Stomach smooth muscle (tissue), 2 donors: Measurements from ENCODE around the gene IGSF22.
"Not testable (repeated sequence)": the region's sequence is repeated elsewhere in the genome, so short reads cannot be mapped to it uniquely, and the experiment has no call there.

Experiments used
- H3K27ac ChIP-seq: one replicate; pipeline ENCODE4 v1.7.0; 2013; ENCODE audit warnings: mild to moderate bottlenecking, low read length, inconsistent platforms
- H3K27me3 ChIP-seq, 2 donors: one replicate each; pipeline ENCODE4 v1.7.0; 2013; ENCODE audit warnings: low read length in 2 of 2; ENCODE audit not compliant: insufficient read depth in 2 of 2, control insufficient read depth in 1 of 2
- H3K36me3 ChIP-seq, 2 donors: one replicate each; pipeline ENCODE4 v1.7.0; 2013; ENCODE audit warnings: low read length in 2 of 2; ENCODE audit not compliant: control insufficient read depth in 2 of 2, insufficient read depth in 2 of 2
- H3K4me1 ChIP-seq: one replicate; pipeline ENCODE4 v1.7.0; 2013; ENCODE audit warnings: low read length; ENCODE audit not compliant: control insufficient read depth, insufficient read depth
- H3K4me3 ChIP-seq, 2 donors: one replicate each; pipeline ENCODE4 v1.7.0; 2013; ENCODE audit warnings: low read length in 2 of 2
- H3K9ac ChIP-seq, 2 donors: one replicate each; pipeline ENCODE4 v1.7.0; 2013; ENCODE audit warnings: low read length in 2 of 2, mild to moderate bottlenecking in 1 of 2
- H3K9me3 ChIP-seq, 2 donors: one replicate each; pipeline ENCODE4 v1.7.0; 2013; ENCODE audit warnings: low read length in 2 of 2; ENCODE audit not compliant: control insufficient read depth in 2 of 2
- donor health status: healthy.
- donor health status: Pancreatic carcinoma.

The IGSF22 gene

DNA sequence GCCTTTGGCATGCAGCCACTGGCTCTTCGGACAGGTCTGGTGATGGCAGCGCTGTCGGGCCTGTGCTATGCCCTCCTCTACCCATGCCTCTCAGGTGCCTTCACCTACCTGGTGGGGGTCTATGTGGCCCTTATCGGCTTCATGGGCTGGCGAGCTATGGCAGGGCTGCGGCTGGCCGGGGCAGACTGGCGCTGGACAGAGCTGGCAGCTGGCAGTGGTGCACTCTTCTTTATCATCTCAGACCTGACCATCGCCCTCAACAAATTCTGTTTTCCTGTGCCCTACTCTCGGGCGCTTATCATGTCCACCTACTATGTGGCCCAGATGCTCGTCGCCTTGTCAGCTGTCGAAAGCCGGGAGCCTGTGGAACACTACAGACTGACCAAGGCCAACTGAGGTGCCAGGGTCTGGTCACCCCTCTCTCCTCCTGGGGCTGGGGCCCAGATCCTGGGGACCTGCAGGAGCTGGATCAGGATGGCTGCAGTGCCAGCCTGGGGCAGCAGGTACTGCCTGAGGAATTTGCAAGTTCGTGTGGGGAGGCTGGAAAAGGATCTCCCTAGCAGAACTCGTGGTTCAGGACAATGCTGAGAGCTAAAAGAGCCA lies 24.3 kb downstream of the IGSF22 start:
- H3K27me3 ChIP-seq, result no peaks in the 10 kb centered on the region
- H3K9me3 ChIP-seq, result no peaks in the 10 kb centered on the region
- H3K9ac ChIP-seq, result no peak overlapping the region
- H3K36me3 ChIP-seq, result peaks cover 7 to 8% of the 10 kb centered on the region in 2 donors
- H3K27ac ChIP-seq, result no peak overlapping the region
- H3K4me1 ChIP-seq, result peaks cover 27% of the 10 kb centered on the region
- no peak overlapping the region for H3K4me3 ChIP-seq

- H3K9ac ChIP-seq, result no peak overlapping the region
- peaks cover 20% of the 10 kb centered on the region for H3K4me1 ChIP-seq
- no peaks in the 10 kb centered on the region for H3K9me3 ChIP-seq
- H3K4me3 ChIP-seq, result no peak overlapping the region
- no peak overlapping the region for H3K27ac ChIP-seq
- H3K27me3 ChIP-seq, result no peaks in the 10 kb centered on the region
- peaks cover 7 to 8% of the 10 kb centered on the region in 2 donors for H3K36me3 ChIP-seq
These were observed 25.1 kb downstream of the IGSF22 start for GRCh38 chr11:18700872-18701271.

DNA sequence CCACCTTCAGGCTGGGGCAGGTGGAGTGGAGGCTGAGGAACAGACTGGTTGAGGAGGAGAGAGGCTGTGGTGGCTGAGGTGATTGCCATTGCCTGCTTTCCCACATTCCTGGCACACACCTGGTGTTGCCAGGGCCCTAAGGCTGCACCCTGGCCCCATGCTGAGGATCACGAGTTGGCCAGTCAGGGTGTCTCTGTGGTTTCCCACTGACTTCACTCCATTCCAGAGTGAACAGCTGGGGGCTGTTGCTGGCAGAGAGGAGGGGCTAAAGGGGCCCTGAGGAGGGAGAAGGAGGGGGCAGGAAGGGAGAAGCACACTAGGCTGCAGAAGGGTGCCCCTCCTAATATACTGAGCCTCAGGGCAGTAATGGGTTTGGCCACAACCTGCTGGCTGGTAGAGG lies 25.6 kb downstream of the IGSF22 start:
- Histone ChIP-seq H3K36me3 (peaks cover 7 to 8% of the 10 kb centered on the region in 2 donors), H3K27me3 (no peaks in the 10 kb centered on the region), H3K27ac (no peak overlapping the region), H3K9me3 (no peaks in the 10 kb centered on the region), H3K4me1 (peaks cover 15% of the 10 kb centered on the region), H3K4me3 (peak overlapping the region in 1 of 2 donors; percentile 22), H3K9ac (no peak overlapping the region)

DNA sequence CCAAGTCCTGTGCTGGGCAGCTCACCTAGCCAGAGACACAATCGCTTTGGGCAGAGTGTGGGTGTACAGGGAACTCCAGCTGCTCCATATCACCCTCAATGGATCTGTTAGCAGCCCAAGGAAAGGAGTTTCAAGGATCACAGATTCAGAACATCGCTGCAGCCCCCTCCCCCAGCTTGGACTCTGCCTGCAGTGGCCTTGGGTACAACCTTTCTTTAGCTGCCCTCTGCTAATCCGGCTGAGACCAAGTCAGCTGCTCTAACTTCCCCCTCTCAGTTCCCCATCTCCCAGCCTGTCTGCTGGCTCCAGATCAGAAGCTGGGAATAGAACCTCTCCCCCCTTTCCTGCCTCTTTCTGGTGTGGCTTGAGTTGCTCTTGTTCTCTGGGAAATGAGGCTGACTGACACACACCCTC lies 26.1 kb downstream of the IGSF22 start:
- H3K9me3 ChIP-seq, result no peaks in the 10 kb centered on the region
- H3K9ac ChIP-seq, result peak overlapping the region in 1 of 2 donors; percentile 47
- no peak overlapping the region for H3K27ac ChIP-seq
- H3K27me3 ChIP-seq, result no peaks in the 10 kb centered on the region
- peaks cover 12% of the 10 kb centered on the region for H3K4me1 ChIP-seq
- H3K36me3 ChIP-seq, result peaks cover 7 to 8% of the 10 kb centered on the region in 2 donors
- peak overlapping the region in 1 of 2 donors; percentile 82 for H3K4me3 ChIP-seq

DNA sequence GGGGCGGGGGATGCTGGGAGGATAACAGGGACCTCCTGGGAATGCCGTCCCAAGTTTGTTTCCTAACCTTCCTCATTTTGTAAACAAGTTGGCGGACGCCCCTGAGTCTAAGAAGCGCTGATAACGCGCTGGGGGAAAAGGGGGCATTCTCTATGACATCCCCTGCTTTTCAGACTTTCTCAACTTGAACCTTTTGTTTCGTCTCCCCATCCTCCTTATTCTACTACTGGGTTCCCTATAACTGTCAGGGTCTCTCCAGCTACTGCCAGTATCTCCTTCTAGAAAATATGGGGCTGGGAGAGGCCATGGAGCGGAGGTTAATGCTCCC lies 26.8 kb downstream of the IGSF22 start:
- peak overlapping the region; percentile 47 to 57 for H3K9ac ChIP-seq
- H3K27ac ChIP-seq, result no peak overlapping the region
- H3K36me3 ChIP-seq, result peaks cover 7 to 8% of the 10 kb centered on the region in 2 donors
- no peaks in the 10 kb centered on the region for H3K9me3 ChIP-seq
- peak overlapping the region; percentile 40 to 82 for H3K4me3 ChIP-seq
- no peaks in the 10 kb centered on the region for H3K27me3 ChIP-seq
- peaks cover 12% of the 10 kb centered on the region for H3K4me1 ChIP-seq

DNA sequence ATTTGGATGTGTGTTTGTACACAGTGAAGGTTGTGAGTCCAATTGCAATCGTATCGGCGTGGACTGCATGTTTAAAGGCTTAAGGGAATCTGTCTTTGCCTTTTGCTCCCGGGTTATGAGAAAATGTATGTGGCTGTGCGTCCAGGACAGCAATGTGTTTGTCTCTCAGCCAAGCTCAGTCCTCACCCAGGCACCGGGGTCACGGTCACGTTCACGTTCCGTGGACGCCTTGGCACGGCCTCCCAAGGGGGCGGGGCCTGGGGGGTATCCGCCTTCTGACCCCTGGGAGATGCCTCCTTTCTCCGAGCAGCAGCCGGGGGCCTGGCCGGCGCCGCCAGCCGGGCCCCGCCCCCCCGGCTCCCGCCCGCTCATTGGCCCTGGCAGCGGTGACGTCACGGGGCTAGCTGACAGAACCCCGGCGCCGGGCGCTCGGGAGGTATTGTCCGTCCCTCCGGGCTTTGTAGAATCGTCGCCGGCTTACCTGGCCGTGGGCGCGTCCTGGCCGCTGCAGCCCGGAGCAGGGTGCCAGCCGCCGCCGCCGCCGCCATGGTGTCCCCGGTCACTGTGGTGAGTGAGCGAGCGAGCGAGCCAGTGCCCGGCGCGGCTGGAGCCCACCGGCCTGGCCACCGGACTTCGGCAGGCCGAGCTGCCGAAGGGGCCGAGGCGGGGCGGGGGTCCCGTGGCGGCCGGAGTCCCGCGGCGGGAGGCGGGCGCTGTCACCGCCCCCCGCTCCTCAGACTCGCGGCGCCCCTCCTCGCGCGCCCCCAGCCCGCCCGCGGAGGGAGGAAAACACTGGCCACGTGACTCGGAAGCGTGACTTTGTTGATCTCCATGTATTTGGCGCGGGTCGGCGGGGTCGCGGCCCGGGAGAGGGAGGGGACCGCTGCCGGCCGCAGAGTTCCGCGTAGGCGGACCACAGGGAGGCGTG lies 27.4 kb downstream of the IGSF22 start, which contains the start of gene TMEM86A:
TMEM86A (plus strand) TSS at position 439 of the 928 bp plus-strand sequence; CDS start at position 547, 108 bp downstream.
- Histone ChIP-seq H3K9me3 (no peaks in the 10 kb centered on the region), H3K27me3 (no peaks in the 10 kb centered on the region), H3K4me1 (peaks cover 12% of the 10 kb centered on the region), H3K27ac (peak within 1 kb of the TSS; percentile 62), H3K4me3 (peak within 1 kb of the TSS; percentile 40 to 82), H3K36me3 (peaks cover 7 to 8% of the 10 kb centered on the region in 2 donors), H3K9ac (peak within 1 kb of the TSS; percentile 57 to 58)

DNA sequence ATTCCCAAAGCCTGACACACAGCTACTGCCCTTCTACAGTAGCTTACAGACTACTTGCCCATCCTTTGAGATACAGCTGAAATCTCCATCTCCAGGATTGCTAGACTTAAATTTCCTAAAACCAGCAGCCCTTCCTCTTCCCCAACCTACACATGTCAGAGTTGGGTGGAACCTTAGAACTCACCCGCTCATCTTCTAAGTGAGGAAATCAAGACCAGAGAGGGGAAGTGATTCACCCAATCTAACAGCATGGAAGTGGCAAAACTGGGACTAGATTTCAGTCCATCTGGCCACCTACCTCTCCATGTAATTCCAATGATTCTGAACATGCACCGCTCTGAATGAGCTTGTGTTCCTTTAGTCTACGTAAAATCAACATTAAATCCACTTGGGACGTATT lies 28.4 kb downstream of the IGSF22 start:
- Histone ChIP-seq H3K36me3 (peaks cover 4 to 8% of the 10 kb centered on the region in 2 donors), H3K4me1 (peaks cover 12% of the 10 kb centered on the region), H3K9me3 (no peaks in the 10 kb centered on the region), H3K27ac (no peak overlapping the region), H3K4me3 (no peak overlapping the region), H3K9ac (no peak overlapping the region), H3K27me3 (no peaks in the 10 kb centered on the region)

- Histone ChIP-seq H3K27me3 (no peaks in the 10 kb centered on the region), H3K27ac (no peak overlapping the region), H3K36me3 (peaks cover under 1 to 3% of the 10 kb centered on the region in 2 donors), H3K4me3 (no peak overlapping the region), H3K9me3 (no peaks in the 10 kb centered on the region), H3K4me1 (peaks cover 12% of the 10 kb centered on the region), H3K9ac (no peak overlapping the region)
These were observed 29.3 kb downstream of the IGSF22 start for GRCh38 chr11:18696638-18697225.

DNA sequence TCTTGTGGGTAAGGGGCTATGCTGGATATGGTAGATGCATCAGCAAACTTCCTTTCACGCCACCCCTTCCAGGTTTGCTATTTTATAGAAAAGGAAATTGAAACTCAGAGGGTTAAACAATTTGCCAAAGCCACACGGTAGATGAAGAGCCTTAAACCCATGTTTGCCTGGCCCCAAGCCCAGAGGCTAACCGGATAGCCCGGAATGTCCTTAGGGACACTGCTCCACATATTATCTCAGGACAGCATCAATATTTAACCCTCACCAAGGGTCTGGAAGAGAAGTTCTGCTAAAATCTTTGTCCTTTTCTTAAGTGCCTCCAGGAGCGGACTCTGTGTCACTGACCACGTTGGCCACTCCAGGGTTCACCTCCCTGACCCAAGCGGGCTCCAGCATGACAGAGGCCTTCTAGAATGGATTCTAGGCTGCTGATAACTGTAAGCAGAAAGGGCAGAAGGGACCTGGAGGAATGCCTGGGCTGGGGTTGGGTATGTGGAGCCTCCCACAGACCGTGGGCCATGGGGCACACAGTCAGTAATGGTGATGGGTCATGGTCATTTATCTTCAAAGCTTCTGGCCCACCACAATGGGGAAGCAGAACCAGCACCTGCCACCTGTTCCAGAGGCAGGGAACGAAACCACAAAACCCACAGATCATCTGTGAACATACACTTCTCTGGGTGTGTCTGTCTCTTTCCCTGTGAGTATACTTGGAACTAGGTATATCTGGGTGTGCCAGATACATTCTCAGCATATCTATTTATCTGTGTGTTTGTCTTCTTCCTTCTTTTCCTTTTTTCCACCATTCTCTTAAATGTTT lies 32.8 kb downstream of the IGSF22 start:
- no peaks in the 10 kb centered on the region for H3K36me3 ChIP-seq
- H3K27ac ChIP-seq, result no peak overlapping the region
- H3K9me3 ChIP-seq, result no peaks in the 10 kb centered on the region
- H3K4me3 ChIP-seq, result no peak overlapping the region
- H3K4me1 ChIP-seq, result peaks cover 1% of the 10 kb centered on the region
- H3K27me3 ChIP-seq, result no peaks in the 10 kb centered on the region
- H3K9ac ChIP-seq, result no peak overlapping the region

- not testable (repeated sequence) for H3K4me3 ChIP-seq, H3K27ac ChIP-seq, H3K4me1 ChIP-seq, H3K36me3 ChIP-seq, H3K9me3 ChIP-seq, H3K27me3 ChIP-seq, H3K9ac ChIP-seq
These were observed 34.4 kb downstream of the IGSF22 start for GRCh38 chr11:18691467-18692140.
